ENCODE results near the gene RND2. TPM values are rescaled to one million over a fixed set of nuclear protein-coding genes. Genes with fewer than 3 reads are reported as not detected.

Gene RND2
- polyA plus RNA-seq, 1 donor (not counting 4 experiments of a cell fraction or from before 2014, with no cell fraction given), result 0.12 TPM

DNA sequence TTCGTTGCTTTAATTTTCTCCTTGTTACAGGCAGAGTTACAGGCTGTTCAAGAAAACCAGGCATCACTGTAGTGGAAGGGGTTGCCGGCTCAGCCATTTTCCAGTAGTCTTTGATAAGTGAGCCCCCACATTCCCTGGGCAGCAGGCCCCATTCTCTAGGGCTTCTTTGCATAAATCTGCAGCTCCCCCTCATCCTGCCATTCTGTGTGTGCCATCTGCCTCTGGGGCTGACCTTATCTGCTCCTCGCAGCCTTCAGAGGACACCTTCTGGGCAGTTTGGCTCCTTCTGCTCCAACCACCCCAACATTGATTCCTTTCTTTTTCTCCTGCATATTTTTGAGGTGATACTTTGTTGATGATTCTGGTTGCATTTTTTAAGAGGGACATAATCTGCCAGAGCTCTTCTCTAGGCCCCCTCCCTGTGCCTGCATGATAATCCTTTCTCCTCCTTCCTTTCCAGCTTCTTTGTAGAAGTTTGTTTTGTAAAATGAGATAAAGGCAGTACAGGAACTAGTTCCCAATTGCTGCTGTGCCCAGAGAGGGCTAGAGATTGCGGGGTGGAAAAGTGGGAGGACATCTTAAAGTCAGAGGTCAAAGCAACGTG is 17.1 kb downstream of the RND2 start:
- FAIRE-seq, result no peak

DNA sequence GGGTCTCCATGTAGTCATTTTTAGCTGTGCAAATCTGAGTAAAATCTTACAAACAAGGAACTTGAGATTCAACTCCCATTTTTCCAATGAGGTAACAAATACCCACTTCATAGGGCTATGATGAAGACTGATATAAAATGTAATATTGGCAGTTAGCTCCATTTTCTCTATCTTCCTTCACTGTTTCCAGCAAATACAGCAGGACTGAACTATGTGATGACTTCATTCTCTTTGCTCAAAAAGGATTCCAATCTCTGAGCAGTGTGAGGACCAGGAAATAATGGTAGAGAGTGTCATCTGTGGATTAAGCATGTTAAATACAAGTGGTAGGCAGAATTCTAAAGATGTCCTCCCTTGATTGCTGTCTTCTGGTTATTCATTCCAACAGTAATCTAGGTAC is 18.3 kb downstream of the RND2 start:
- Histone ChIP-seq H3K9me1 (ENCODE audit: control insufficient read depth, extremely low read depth, insufficient read depth, low read length) (no peaks in the 10 kb centered on the region), H3K4me3 (ENCODE audit: control insufficient read depth in 2 of 3, extremely low read depth in 1 of 3, insufficient read depth in 2 of 3, low read depth in 1 of 3, low read length in 3 of 3) (no peak overlapping the region), H4K20me1 (ENCODE audit: control insufficient read depth, extremely low read depth, insufficient read depth, low read length) (no peaks in the 10 kb centered on the region), H3K9ac (ENCODE audit: control insufficient read depth, extremely low read depth, insufficient read depth, low read length) (no peak overlapping the region), H3K4me1 (ENCODE audit: control insufficient read depth, extremely low read depth, insufficient read depth, low read length) (no peaks in the 10 kb centered on the region), H3K4me2 (ENCODE audit: control insufficient read depth, extremely low read depth, insufficient read depth, low read depth, low read length) (no peak overlapping the region), H3K27ac (ENCODE audit: control insufficient read depth, insufficient read depth, low read length) (no peak overlapping the region), H2AFZ (ENCODE audit: control insufficient read depth, low read length) (no peak overlapping the region), H3K79me2 (ENCODE audit: control insufficient read depth, insufficient read depth, low read length) (no peaks in the 10 kb centered on the region), H3K36me3 (ENCODE audit: control insufficient read depth in 2 of 2, extremely low read depth in 1 of 2, insufficient read depth in 2 of 2, low read length in 2 of 2) (peaks cover 0 to 6% of the 10 kb centered on the region in 2 experiments), H3K9me3 (ENCODE audit: control insufficient read depth, low read depth, low read length) (no peaks in the 10 kb centered on the region), H3K27me3 (ENCODE audit: control insufficient read depth, extremely low read depth, insufficient read depth, low read length) (no peaks in the 10 kb centered on the region)
- dilution Hi-C loops (cut with MboI; ENCODE audit: extremely low pct_ligation_motif_present, low sequenced_read_pairs), result no loop called here
- TF ChIP-seq, protein P1, sequence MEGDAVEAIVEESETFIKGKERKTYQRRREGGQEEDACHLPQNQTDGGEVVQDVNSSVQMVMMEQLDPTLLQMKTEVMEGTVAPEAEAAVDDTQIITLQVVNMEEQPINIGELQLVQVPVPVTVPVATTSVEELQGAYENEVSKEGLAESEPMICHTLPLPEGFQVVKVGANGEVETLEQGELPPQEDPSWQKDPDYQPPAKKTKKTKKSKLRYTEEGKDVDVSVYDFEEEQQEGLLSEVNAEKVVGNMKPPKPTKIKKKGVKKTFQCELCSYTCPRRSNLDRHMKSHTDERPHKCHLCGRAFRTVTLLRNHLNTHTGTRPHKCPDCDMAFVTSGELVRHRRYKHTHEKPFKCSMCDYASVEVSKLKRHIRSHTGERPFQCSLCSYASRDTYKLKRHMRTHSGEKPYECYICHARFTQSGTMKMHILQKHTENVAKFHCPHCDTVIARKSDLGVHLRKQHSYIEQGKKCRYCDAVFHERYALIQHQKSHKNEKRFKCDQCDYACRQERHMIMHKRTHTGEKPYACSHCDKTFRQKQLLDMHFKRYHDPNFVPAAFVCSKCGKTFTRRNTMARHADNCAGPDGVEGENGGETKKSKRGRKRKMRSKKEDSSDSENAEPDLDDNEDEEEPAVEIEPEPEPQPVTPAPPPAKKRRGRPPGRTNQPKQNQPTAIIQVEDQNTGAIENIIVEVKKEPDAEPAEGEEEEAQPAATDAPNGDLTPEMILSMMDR (optimal IDR thresholded peaks at IDR 0.05 in 1 of 3, IDR thresholded peaks at IDR 0.05 in 1 of 3, conservative IDR thresholded peaks at IDR 0.05 in 1 of 3; ENCODE audit: extremely low read depth in 1 of 3, insufficient read depth in 2 of 3, low read length in 3 of 3), result no peak
- TF ChIP-seq EZH2 (IDR thresholded peaks at IDR 0.05; ENCODE audit: low read length), result no peak
- FAIRE-seq, result no peak
- DNase-seq (ENCODE audit: low read depth, low spot score), result no peak

More for the DNA sequence above, 17.1 kb downstream of the RND2 start:
- H3K9me3 ChIP-seq (ENCODE audit: control insufficient read depth, low read depth, low read length), result no peaks in the 10 kb centered on the region
- no peaks in the 10 kb centered on the region for H4K20me1 ChIP-seq (ENCODE audit: control insufficient read depth, extremely low read depth, insufficient read depth, low read length)
- dilution Hi-C loops (cut with MboI; ENCODE audit: extremely low pct_ligation_motif_present, low sequenced_read_pairs), result no loop called here
- peaks cover 0 to 6% of the 10 kb centered on the region in 2 experiments for H3K36me3 ChIP-seq (ENCODE audit: control insufficient read depth in 2 of 2, extremely low read depth in 1 of 2, insufficient read depth in 2 of 2, low read length in 2 of 2)
- no peak for DNase-seq (ENCODE audit: low read depth, low spot score)
- no peak overlapping the region for H3K9ac ChIP-seq (ENCODE audit: control insufficient read depth, extremely low read depth, insufficient read depth, low read length)
- no peak overlapping the region for H3K27ac ChIP-seq (ENCODE audit: control insufficient read depth, insufficient read depth, low read length)
- no peaks in the 10 kb centered on the region for H3K4me1 ChIP-seq (ENCODE audit: control insufficient read depth, extremely low read depth, insufficient read depth, low read length)
- no peak overlapping the region for H2AFZ ChIP-seq (ENCODE audit: control insufficient read depth, low read length)
- no peaks in the 10 kb centered on the region for H3K9me1 ChIP-seq (ENCODE audit: control insufficient read depth, extremely low read depth, insufficient read depth, low read length)
- H3K4me2 ChIP-seq (ENCODE audit: control insufficient read depth, extremely low read depth, insufficient read depth, low read depth, low read length), result no peak overlapping the region
- H3K4me3 ChIP-seq (ENCODE audit: control insufficient read depth in 2 of 3, extremely low read depth in 1 of 3, insufficient read depth in 2 of 3, low read depth in 1 of 3, low read length in 3 of 3), result no peak overlapping the region
- no peaks in the 10 kb centered on the region for H3K79me2 ChIP-seq (ENCODE audit: control insufficient read depth, insufficient read depth, low read length)
- no peak for TF ChIP-seq EZH2 (IDR thresholded peaks at IDR 0.05; ENCODE audit: low read length)
- TF ChIP-seq, protein P1 (optimal IDR thresholded peaks at IDR 0.05 in 1 of 3, IDR thresholded peaks at IDR 0.05 in 1 of 3, conservative IDR thresholded peaks at IDR 0.05 in 1 of 3; ENCODE audit: extremely low read depth in 1 of 3, insufficient read depth in 2 of 3, low read length in 3 of 3), result no peak
- H3K27me3 ChIP-seq (ENCODE audit: control insufficient read depth, extremely low read depth, insufficient read depth, low read length), result no peaks in the 10 kb centered on the region

Data from keratinocyte (primary cell).